Right lung (tissue), 5 donors: ENCODE data around the gene DDX6. TPM values are rescaled to one million over a fixed set of nuclear protein-coding genes. Genes with fewer than 3 reads are reported as not detected.

Source experiments
- DNase-seq, 2 donors: peaks; one replicate each; pipeline ENCODE4 v3.0.0-alpha.2; 2013
- polyA plus RNA-seq, 5 donors: library from polyadenylated mRNA; unstranded; fragments of 120-200 nt; gene quantifications; one replicate each; pipeline versions ENCODE4 v1.2.1 to v1.2.3, GENCODE V29; 2013; ENCODE audit warnings: inconsistent platforms in 1 of 5, low replicate concordance in 1 of 5; ENCODE audit not compliant: insufficient read length in 5 of 5, insufficient read depth in 1 of 5

DDX6 gene
- polyA plus RNA-seq, 5 donors = 96.5 to 140 (median 127) TPM

GRCh38 chr11:118705791-118706545 lies 85.0 kb downstream of the DDX6 start:
- DNase-seq = no peak

GRCh38 chr11:118705111-118705741 lies 85.7 kb downstream of the DDX6 start:
- no peak for DNase-seq

GRCh38 chr11:118703563-118704106 lies 87.3 kb downstream of the DDX6 start:
- no peak for DNase-seq

DNA sequence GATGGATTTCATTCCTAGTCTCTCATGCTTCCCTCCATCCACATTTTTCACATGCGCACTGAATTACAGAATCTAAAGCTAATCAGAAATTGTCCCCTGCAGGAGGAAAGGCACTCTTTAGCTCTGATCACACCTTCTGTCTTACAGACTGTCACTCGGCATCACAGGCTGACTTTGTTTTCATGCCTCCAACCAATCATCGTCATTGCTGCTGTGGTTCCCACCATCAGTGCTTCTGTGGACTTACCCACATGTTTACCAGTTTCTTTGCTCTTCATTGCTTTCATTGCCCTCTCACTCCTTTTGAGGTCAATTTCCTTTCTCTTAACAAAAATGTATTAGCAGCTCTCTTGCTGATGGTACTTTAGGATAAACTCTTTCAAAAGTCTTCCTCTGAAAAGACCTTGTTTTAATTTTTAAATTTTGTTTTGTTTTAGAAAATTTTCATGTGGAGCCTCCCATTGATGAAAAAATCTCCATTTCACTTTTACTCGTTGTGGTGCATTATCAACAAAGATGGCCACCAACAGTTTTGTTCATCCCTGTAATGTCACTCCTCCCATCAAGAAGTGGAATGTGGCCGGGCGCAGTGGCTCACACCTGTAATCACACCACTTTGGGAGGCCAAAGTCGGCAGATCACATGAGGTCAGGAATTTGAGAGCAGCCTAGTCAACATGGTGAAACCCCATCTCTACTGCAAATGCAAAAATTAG lies 91.3 kb downstream of the DDX6 start:
- no peak for DNase-seq

Other genes starting within 250 kb of the DDX6 start
- 10 to 100 TPM; 37.3 to 48.8 (median 44.0) TPM for gene IFT46, start 225.2 kb downstream of the DDX6 start, polyA plus RNA-seq
- gene ARCN1, start 218.8 kb downstream of the DDX6 start, polyA plus RNA-seq = 100 to 1,000 TPM; 153 to 171 (median 167) TPM
- 100 to 1,000 TPM in 2 of 5 donors, 10 to 100 TPM in 3; 72.4 to 102 (median 87.0) TPM for gene PHLDB1, start 183.5 kb downstream of the DDX6 start, polyA plus RNA-seq
- gene TREH, start 111.5 kb downstream of the DDX6 start, polyA plus RNA-seq = under 1 TPM; 0.08 to 0.35 (median 0.16) TPM
- gene CXCR5, start 92.7 kb upstream of the DDX6 start, polyA plus RNA-seq = not detected
- gene BCL9L, start 134.8 kb upstream of the DDX6 start, polyA plus RNA-seq = 10 to 100 TPM; 27.4 to 65.1 (median 52.0) TPM
- 1 to 10 TPM; 1.9 to 3.8 (median 3.4) TPM for gene UPK2, start 165.1 kb upstream of the DDX6 start, polyA plus RNA-seq
- gene FOXR1, start 180.6 kb upstream of the DDX6 start, polyA plus RNA-seq = under 1 TPM in 2 of 5 donors, not detected in 3; 0.10 to 0.27 TPM
- gene CENATAC, start 207.0 kb upstream of the DDX6 start, polyA plus RNA-seq = 10 to 100 TPM; 31.7 to 44.6 (median 38.3) TPM
- 1,000 to 10,000 TPM; 1,442 to 1,768 (median 1,521) TPM for gene RPS25, start 227.2 kb upstream of the DDX6 start, polyA plus RNA-seq
- gene TRAPPC4, start 227.6 kb upstream of the DDX6 start, polyA plus RNA-seq = 10 to 100 TPM; 67.9 to 96.9 (median 72.4) TPM
- 10 to 100 TPM; 23.1 to 30.1 (median 24.3) TPM for gene SLC37A4, start 239.7 kb upstream of the DDX6 start, polyA plus RNA-seq